HepG2 (cell line): ENCODE measurements around the gene DNAAF9. TPM values are rescaled to one million over a fixed set of nuclear protein-coding genes. Genes with fewer than 3 reads are reported as not detected.

Source experiments
- ATAC-seq: fragments of 200-7000 bp; cut with Tn5 transposase; 3 replicates; pipeline ENCODE4 v1.9.1; 2020; ENCODE audit warnings: mild to moderate bottlenecking, moderate library complexity
- BruUV-seq: library from RNA; stranded (reverse); fragments of 400-500 nt; replicated peaks from 2 replicates; lab custom pipeline; 2021; lab: Mats Ljungman, UMichigan
- CTCF ChIA-PET: fragments of 300-600 bp; formaldehyde crosslinking; extraction: SDS; loops from one replicate; lab custom pipeline; 2021; ENCODE audit warnings: low total read pairs, inconsistent platforms, low intra/inter-chr PET ratio; lab: Yijun Ruan, JAX
- POLR2A ChIA-PET: fragments of 350-600 bp; sonication (Branson Sonifier 250); formaldehyde crosslinking; loops from one replicate; lab custom pipeline; 2020; ENCODE audit warnings: antibody characterized with exemption, inconsistent platforms; lab: Yijun Ruan, JAX
- DNase-seq: peaks from one replicate; pipeline ENCODE4 v3.0.0-alpha.2; 2015; ENCODE audit warnings: low spot score
- FAIRE-seq: peaks from 3 replicates; lab custom pipeline; 2011; peaks lifted over from hg19 to GRCh38; lab: Jason Lieb, UNC
- H2AFZ ChIP-seq: one replicate; pipeline ENCODE4 v1.6.1; 2011; ENCODE audit warnings: low read length, inconsistent platforms
- H3K27ac ChIP-seq: fragments of 300-600 bp; 3 replicates; pipeline ENCODE4 v1.8.0; 2011; ENCODE audit warnings: mixed run types, mild to moderate bottlenecking, mixed read lengths, low read length, inconsistent platforms; ENCODE audit not compliant: insufficient read depth; ENCODE audit errors: extremely low read length
- H3K27me3 ChIP-seq, 2 experiments: fragments of 200-600 bp in 1 of 2; 2 replicates in 1 of 2; 3 replicates in 1 of 2; pipeline versions ENCODE4 v1.6.0 to v1.8.0; 2011; ENCODE audit warnings: low read length in 2 of 2, mild to moderate bottlenecking in 2 of 2, moderate library complexity in 2 of 2, inconsistent platforms in 1 of 2; ENCODE audit not compliant: insufficient read depth in 2 of 2, control insufficient read depth in 1 of 2
- H3K36me3 ChIP-seq, 2 experiments: fragments of 200-600 bp in 1 of 2; replicated peaks in 1 of 2; 2 replicates in 1 of 2; 3 replicates in 1 of 2; pipeline versions ENCODE4 v1.5.1 to v1.8.0; 2011; ENCODE audit warnings: low read length in 2 of 2, inconsistent platforms in 1 of 2; ENCODE audit not compliant: insufficient read depth in 2 of 2, control insufficient read depth in 1 of 2
- H3K4me1 ChIP-seq: 2 replicates; pipeline ENCODE4 v1.5.1; 2012; ENCODE audit warnings: low read length, inconsistent platforms; ENCODE audit not compliant: insufficient read depth
- H3K4me2 ChIP-seq: 2 replicates; pipeline ENCODE4 v1.6.0; 2011; ENCODE audit warnings: low read depth, low read length, inconsistent platforms
- H3K4me3 ChIP-seq, 3 experiments: fragments of 200-600 bp in 1 of 3; sonication (generic), shearing (Covaris generic) in 1 of 3; replicated peaks in 1 of 3; 2 replicates each; pipeline ENCODE4 v1.5.1; 2011 to 2016; ENCODE audit warnings: low read length in 3 of 3, inconsistent platforms in 2 of 3, low read depth in 2 of 3, mild to moderate bottlenecking in 2 of 3, control low read depth in 1 of 3, mixed read lengths in 1 of 3; ENCODE audit not compliant: insufficient read depth in 1 of 3
- H3K79me2 ChIP-seq: one replicate; pipeline ENCODE4 v1.6.1; 2011; ENCODE audit warnings: low read length, inconsistent platforms; ENCODE audit not compliant: insufficient read depth
- H3K9ac ChIP-seq: 2 replicates; pipeline ENCODE4 v1.6.0; 2011; ENCODE audit warnings: mild to moderate bottlenecking, low read depth, low read length, inconsistent platforms; ENCODE audit not compliant: insufficient read depth
- H3K9me3 ChIP-seq: 2 replicates; pipeline ENCODE4 v1.5.1; 2012; ENCODE audit warnings: mild to moderate bottlenecking, low read length
- H4K20me1 ChIP-seq: 2 replicates; pipeline ENCODE4 v1.6.0; 2011; ENCODE audit warnings: inconsistent platforms, mild to moderate bottlenecking, low read length, moderate library complexity; ENCODE audit not compliant: insufficient read depth
- ARNTL ChIP-seq: sonication (generic); formaldehyde crosslinking; IDR thresholded peaks from 2 replicates; pipeline ENCODE4 v1.4.0; 2020; ENCODE audit warnings: mild to moderate bottlenecking, missing genetic modification reagents
- BRD4 ChIP-seq: sonication (generic); formaldehyde crosslinking; IDR thresholded peaks from 2 replicates; pipeline ENCODE4 v1.4.0; 2020; ENCODE audit warnings: missing genetic modification reagents
- ELF3 ChIP-seq: IDR thresholded peaks from 2 replicates; pipeline ENCODE4 v1.6.1; 2016; ENCODE audit warnings: missing genetic modification reagents, missing compliant biosample characterization
- JARID2 ChIP-seq: sonication (generic); formaldehyde crosslinking; IDR thresholded peaks from 2 replicates; pipeline ENCODE4 v1.8.1; 2023; ENCODE audit warnings: missing genetic modification reagents, inconsistent platforms; ENCODE audit not compliant: insufficient replicate concordance
- JUND ChIP-seq: sonication (generic); formaldehyde crosslinking; IDR thresholded peaks from 2 replicates; pipeline ENCODE4 v1.8.0; 2022; ENCODE audit warnings: mild to moderate bottlenecking, missing genetic modification reagents
- KDM4B ChIP-seq: sonication (generic); formaldehyde crosslinking; IDR thresholded peaks from 2 replicates; pipeline ENCODE4 v1.4.0; 2020; ENCODE audit warnings: missing genetic modification reagents
- MATR3 ChIP-seq: sonication (generic); formaldehyde crosslinking; IDR thresholded peaks from 2 replicates; pipeline ENCODE4 v1.4.0; 2020; ENCODE audit warnings: missing genetic modification reagents
- MTF1 ChIP-seq: sonication (generic); formaldehyde crosslinking; IDR thresholded peaks from 2 replicates; pipeline ENCODE4 v1.5.0; 2020; ENCODE audit warnings: missing genetic modification reagents
- RFX5 ChIP-seq: IDR thresholded peaks from 2 replicates; pipeline ENCODE4 v1.6.1; 2011; ENCODE audit warnings: low read depth, low read length, improper control_type of control experiment
- RORA ChIP-seq: sonication (generic); formaldehyde crosslinking; IDR thresholded peaks from 2 replicates; pipeline ENCODE4 v1.5.0; 2020; ENCODE audit warnings: mild to moderate bottlenecking, missing genetic modification reagents, moderate library complexity
- THAP11 ChIP-seq: IDR thresholded peaks from 2 replicates; pipeline ENCODE4 v1.6.1; 2016; ENCODE audit warnings: missing biosample characterization, missing genetic modification reagents
- ZNF264 ChIP-seq: sonication (generic); formaldehyde crosslinking; IDR thresholded peaks from 2 replicates; pipeline ENCODE4 v1.4.0; 2020; ENCODE audit warnings: missing genetic modification reagents
- ZNF33B ChIP-seq: sonication (generic); formaldehyde crosslinking; IDR thresholded peaks from 2 replicates; pipeline ENCODE4 v1.5.1; 2020; ENCODE audit warnings: mild to moderate bottlenecking, missing genetic modification reagents
- ZNF350 ChIP-seq: sonication (generic); formaldehyde crosslinking; IDR thresholded peaks from 2 replicates; pipeline ENCODE4 v1.4.0; 2020; ENCODE audit warnings: mild to moderate bottlenecking, low read depth, missing genetic modification reagents, borderline replicate concordance
- ZNF382 ChIP-seq: sonication (generic); formaldehyde crosslinking; IDR thresholded peaks from 2 replicates; pipeline ENCODE4 v1.5.0; 2020; ENCODE audit warnings: missing genetic modification reagents, mild to moderate bottlenecking, borderline replicate concordance
- ZNF460 ChIP-seq: sonication (generic); formaldehyde crosslinking; IDR thresholded peaks from 2 replicates; pipeline ENCODE4 v1.5.1; 2020; ENCODE audit warnings: missing genetic modification reagents, mild to moderate bottlenecking, borderline replicate concordance
- ZNF75D ChIP-seq: sonication (generic); formaldehyde crosslinking; IDR thresholded peaks from 2 replicates; pipeline ENCODE4 v1.8.1; 2023; ENCODE audit warnings: missing genetic modification reagents, mild to moderate bottlenecking, borderline replicate concordance
- ZNF772 ChIP-seq: sonication (generic); formaldehyde crosslinking; IDR thresholded peaks from 2 replicates; pipeline ENCODE4 v1.5.0; 2020; ENCODE audit warnings: mild to moderate bottlenecking, missing genetic modification reagents
- WGBS: methylation state at CpG from one replicate; pipeline ENCODE4 v1.1.6; 2017; ENCODE audit warnings: low lambda C conversion rate; 5-methylcytosine and 5-hydroxymethylcytosine counted together
- in situ Hi-C: cut with HindIII; loops from 2 replicates; pipeline ENCODE4 v1.10.0; 2017; ENCODE audit warnings: low pct_unique_long_range_greater_than_20kb; ENCODE audit not compliant: extremely low pct_ligation_motif_present
- intact Hi-C: fragments of 100-400 bp; cut with micrococcal nuclease; formaldehyde crosslinking; loops from one replicate; pipeline ENCODE4 v1.10.0; 2022; ENCODE audit not compliant: unreplicated experiment
- polyA plus RNA-seq, 8 experiments: library from polyadenylated mRNA; depleted of rRNA in 3 of 8; stranded (reverse) in 7 of 8; unstranded in 1 of 8; fragments of >200 nt; fragmentation: Illumina TruSeq in 4 of 8; extraction: Trizol in 4 of 8; gene quantifications; 2 replicates each; pipeline versions ENCODE4 v1.2.1 to v1.2.3, GENCODE V29; 2011 to 2016; ENCODE audit warnings: low read depth in 4 of 8, missing spikeins in 1 of 8, mixed read lengths in 1 of 8; ENCODE audit not compliant: insufficient read depth in 1 of 8
- total RNA-seq, 5 experiments: library from RNA; depleted of rRNA; stranded (reverse); fragments of >200 nt; fragmentation: Illumina TruSeq; extraction: Trizol; gene quantifications; 2 replicates each; pipeline ENCODE4 v1.2.3, GENCODE V29; 2016; ENCODE audit warnings: low read depth in 1 of 5
- TF ChIP-seq, protein P1 (sequence below): sonication (generic); formaldehyde crosslinking; IDR thresholded peaks from 2 replicates; pipeline ENCODE4 v1.4.0; 2020; ENCODE audit warnings: missing genetic modification reagents
- TF ChIP-seq, protein P2 (sequence below): sonication (generic); formaldehyde crosslinking; IDR thresholded peaks from 2 replicates; pipeline ENCODE4 v1.4.0; 2020; ENCODE audit warnings: missing genetic modification reagents; ENCODE audit errors: not compliant biosample characterization
- TF ChIP-seq, protein P3 (sequence below): sonication (generic); formaldehyde crosslinking; IDR thresholded peaks from 2 replicates; pipeline ENCODE4 v1.8.1; 2023; ENCODE audit warnings: mild to moderate bottlenecking, inconsistent platforms, moderate library complexity, missing genetic modification reagents, borderline replicate concordance

Gene DNAAF9
- total and polyA plus RNA-seq, 2 of the 13 experiments (the other 11 are each of a cell fraction or from before 2014, with no cell fraction given) = 10.5 to 14.9 TPM

DNA sequence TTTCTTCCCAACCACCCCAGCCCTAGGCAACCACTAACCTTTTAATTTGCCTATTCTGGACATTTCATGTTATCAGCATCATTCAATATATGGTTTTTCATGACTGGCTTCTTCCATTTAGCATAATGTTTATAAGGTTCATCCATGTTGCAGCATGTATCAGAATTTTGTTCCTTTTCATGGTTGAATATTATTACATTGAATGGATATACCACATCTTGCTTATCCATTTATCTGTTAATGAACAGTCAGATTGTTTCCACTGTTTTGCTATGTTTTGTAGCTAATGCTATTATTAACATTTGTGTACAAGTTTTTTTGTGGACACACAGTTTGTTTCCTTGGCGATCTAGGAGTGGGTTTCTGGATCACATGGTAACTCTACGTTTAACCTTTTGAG is 3.0 kb upstream of the DNAAF9 start:
- BruUV-seq = no TSS peak
- CTCF ChIA-PET = no interaction called here
- FAIRE-seq = no peak

DNA sequence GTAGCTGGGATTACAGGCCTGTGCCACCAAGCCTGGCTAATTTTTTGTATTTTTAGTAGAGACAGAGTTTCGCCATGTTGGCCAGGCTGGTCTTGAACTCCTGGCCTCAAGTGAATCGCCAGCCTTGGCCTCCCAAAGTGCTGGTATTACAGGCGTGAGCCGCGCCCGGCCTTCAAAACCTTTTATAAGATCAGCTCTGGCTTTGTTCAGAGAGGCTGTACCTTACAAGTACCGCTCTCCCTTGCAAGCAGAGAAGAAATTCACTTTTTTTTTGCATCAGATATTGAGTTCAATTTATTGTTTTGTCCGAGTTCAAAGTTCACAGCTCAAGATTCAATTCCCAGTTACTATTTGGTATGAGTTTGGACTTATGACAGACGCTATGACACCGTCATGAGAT is 1.9 kb upstream of the DNAAF9 start:
- H4K20me1 ChIP-seq = peaks cover 15% of the 10 kb centered on the region
- BruUV-seq = TSS peak; percentile 79
- intact Hi-C loops (loop anchor here (2.0 to 10.0 kb wide), 2 partner anchors 61 to 135 kb away; partner anchors contain the start of gene ATRN), in situ Hi-C loops (no loop called here)
- peaks cover 59% of the 10 kb centered on the region for H3K4me1 ChIP-seq
- peaks cover 27% of the 10 kb centered on the region for H3K79me2 ChIP-seq
- H3K4me2 ChIP-seq = peak overlapping the region; percentile 98; the same call in 1 of the 2 replicates
- H3K36me3 ChIP-seq = no peaks in the 10 kb centered on the region
- no peak overlapping the region for H2AFZ ChIP-seq
- ChIA-PET CTCF (no interaction called here), POLR2A (interaction anchor here (1.2 to 3.6 kb wide), 7 partner anchors 9 to 409 kb away, joined by 3 to 34 read pairs (median 5); partner anchors contain the start of gene ATRN)
- no peak for FAIRE-seq
- peak overlapping the region; percentile 59 for H3K27ac ChIP-seq
- no peak for ATAC-seq
- WGBS = 91% methylated on average over 10 of the region's 10 CpGs
- peak overlapping the region in 1 of 3 experiments; percentile 90; a peak in 1 of 6 replicates for H3K4me3 ChIP-seq
- no peak for DNase-seq
- H3K27me3 ChIP-seq = peaks cover 0 to 5% of the 10 kb centered on the region in 2 experiments; a peak in 1 of 5 replicates
- no peaks in the 10 kb centered on the region for H3K9me3 ChIP-seq
- H3K9ac ChIP-seq = no peak overlapping the region
- TF ChIP-seq, protein P1, sequence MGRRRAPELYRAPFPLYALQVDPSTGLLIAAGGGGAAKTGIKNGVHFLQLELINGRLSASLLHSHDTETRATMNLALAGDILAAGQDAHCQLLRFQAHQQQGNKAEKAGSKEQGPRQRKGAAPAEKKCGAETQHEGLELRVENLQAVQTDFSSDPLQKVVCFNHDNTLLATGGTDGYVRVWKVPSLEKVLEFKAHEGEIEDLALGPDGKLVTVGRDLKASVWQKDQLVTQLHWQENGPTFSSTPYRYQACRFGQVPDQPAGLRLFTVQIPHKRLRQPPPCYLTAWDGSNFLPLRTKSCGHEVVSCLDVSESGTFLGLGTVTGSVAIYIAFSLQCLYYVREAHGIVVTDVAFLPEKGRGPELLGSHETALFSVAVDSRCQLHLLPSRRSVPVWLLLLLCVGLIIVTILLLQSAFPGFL = no peak
- TF ChIP-seq RFX5 (no peak), ZNF460 (CRISPR knock-in tag) (no peak), JUND (CRISPR knock-in tag) (no peak), ZNF264 (CRISPR knock-in tag) (no peak), JARID2 (CRISPR knock-in tag) (no peak), ZNF33B (CRISPR knock-in tag) (no peak), RORA (CRISPR knock-in tag) (0 out of 2 replicates have a peak, but pooled peaks have one; percentile 52), KDM4B (CRISPR knock-in tag) (no peak), ZNF772 (CRISPR knock-in tag) (no peak), BRD4 (CRISPR knock-in tag) (no peak)
- TF ChIP-seq, protein P2, sequence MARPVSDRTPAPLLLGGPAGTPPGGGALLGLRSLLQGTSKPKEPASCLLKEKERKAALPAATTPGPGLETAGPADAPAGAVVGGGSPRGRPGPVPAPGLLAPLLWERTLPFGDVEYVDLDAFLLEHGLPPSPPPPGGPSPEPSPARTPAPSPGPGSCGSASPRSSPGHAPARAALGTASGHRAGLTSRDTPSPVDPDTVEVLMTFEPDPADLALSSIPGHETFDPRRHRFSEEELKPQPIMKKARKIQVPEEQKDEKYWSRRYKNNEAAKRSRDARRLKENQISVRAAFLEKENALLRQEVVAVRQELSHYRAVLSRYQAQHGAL (CRISPR knock-in tag) = peak; percentile 8

More for the DNA sequence above, 3.0 kb upstream of the DNAAF9 start:
- TF ChIP-seq ARNTL (no peak), ZNF382 (CRISPR knock-in tag) (no peak), MATR3 (no peak), ELF3 (CRISPR knock-in tag) (no peak), ZNF75D (no peak), MTF1 (CRISPR knock-in tag) (no peak), ZNF460 (CRISPR knock-in tag) (no peak), ZNF350 (CRISPR knock-in tag) (no peak), THAP11 (CRISPR knock-in tag) (no peak)
- TF ChIP-seq, protein P3, sequence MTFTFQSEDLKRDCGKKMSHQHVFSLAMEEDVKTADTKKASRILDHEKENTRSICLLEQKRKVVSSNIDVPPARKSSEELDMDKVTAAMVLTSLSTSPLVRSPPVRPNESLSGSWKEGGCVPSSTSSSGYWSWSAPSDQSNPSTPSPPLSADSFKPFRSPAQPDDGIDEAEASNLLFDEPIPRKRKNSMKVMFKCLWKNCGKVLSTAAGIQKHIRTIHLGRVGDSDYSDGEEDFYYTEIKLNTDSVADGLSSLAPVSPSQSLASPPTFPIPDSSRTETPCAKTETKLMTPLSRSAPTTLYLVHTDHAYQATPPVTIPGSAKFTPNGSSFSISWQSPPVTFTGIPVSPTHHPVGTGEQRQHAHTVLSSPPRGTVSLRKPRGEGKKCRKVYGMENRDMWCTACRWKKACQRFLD = no peak
- POLR2A ChIA-PET = no interaction called here
- H3K4me3 ChIP-seq = no peak overlapping the region
- H3K27me3 ChIP-seq = peaks cover 0 to 5% of the 10 kb centered on the region in 2 experiments; a peak in 1 of 5 replicates
- H3K9me3 ChIP-seq = no peaks in the 10 kb centered on the region
- no peak overlapping the region for H3K9ac ChIP-seq
- peaks cover 60% of the 10 kb centered on the region for H3K4me1 ChIP-seq
- no peaks in the 10 kb centered on the region for H3K36me3 ChIP-seq
- WGBS = 53% methylated on average over 2 of the region's 2 CpGs
- in situ Hi-C loops = no loop called here
- intact Hi-C loops = no loop called here
- H3K4me2 ChIP-seq = no peak overlapping the region
- no peak for DNase-seq
- H3K79me2 ChIP-seq = peaks cover 17% of the 10 kb centered on the region
- no peak for ATAC-seq
- no peak overlapping the region for H3K27ac ChIP-seq
- peaks cover 8% of the 10 kb centered on the region for H4K20me1 ChIP-seq
- no peak overlapping the region for H2AFZ ChIP-seq
